ENCODE results near the gene MAP3K5. TPM values are rescaled to one million over a fixed set of nuclear protein-coding genes. Genes with fewer than 3 reads are reported as not detected.

The MAP3K5 gene
- total RNA-seq, 1 donor from 2014 or later: 1.6 TPM

DNA sequence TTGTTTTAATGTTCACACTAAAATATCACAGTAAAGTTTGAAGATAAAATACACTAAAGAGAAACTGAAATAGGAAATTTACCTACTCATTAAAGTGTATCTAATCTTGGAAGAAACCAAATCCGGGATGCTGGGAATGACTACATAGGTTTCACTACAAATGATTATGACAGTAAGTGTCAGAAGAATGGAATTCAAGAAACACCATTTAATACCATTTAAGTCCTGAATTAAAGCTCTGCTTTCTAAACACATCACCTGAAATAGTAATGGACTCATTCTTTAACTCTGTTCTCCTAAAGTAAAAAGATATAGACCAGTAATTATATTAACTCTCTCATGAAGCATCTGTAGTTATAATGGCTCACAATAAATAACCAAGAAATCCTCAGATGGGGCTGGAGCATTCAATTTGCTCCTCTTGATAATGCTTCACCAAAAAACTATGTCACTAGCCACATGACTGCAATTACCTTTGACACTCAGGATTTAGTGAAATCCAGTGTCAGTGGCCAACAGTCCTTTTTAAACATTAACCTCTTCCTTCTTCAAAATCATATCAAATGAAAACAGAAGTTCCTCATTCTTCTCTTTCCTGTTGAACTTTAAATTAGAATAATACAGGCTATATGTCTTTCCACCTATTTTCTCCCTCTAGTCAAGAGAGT, 283.4 kb downstream of the MAP3K5 start:
- no peak for DNase-seq (ENCODE audit: extremely low spot score, unreplicated experiment)
- Mint-ChIP-seq H3K4me3 (ENCODE audit: unreplicated experiment) (no peak overlapping the region), H3K9me3 (ENCODE audit: unreplicated experiment) (no peaks in the 10 kb centered on the region), H3K4me1 (ENCODE audit: unreplicated experiment) (no peaks in the 10 kb centered on the region), H3K27ac (ENCODE audit: unreplicated experiment) (no peak overlapping the region), H3K36me3 (ENCODE audit: unreplicated experiment) (no peaks in the 10 kb centered on the region), H3K27me3 (ENCODE audit: unreplicated experiment) (peaks cover 26% of the 10 kb centered on the region)
- TF ChIP-seq, protein P1, sequence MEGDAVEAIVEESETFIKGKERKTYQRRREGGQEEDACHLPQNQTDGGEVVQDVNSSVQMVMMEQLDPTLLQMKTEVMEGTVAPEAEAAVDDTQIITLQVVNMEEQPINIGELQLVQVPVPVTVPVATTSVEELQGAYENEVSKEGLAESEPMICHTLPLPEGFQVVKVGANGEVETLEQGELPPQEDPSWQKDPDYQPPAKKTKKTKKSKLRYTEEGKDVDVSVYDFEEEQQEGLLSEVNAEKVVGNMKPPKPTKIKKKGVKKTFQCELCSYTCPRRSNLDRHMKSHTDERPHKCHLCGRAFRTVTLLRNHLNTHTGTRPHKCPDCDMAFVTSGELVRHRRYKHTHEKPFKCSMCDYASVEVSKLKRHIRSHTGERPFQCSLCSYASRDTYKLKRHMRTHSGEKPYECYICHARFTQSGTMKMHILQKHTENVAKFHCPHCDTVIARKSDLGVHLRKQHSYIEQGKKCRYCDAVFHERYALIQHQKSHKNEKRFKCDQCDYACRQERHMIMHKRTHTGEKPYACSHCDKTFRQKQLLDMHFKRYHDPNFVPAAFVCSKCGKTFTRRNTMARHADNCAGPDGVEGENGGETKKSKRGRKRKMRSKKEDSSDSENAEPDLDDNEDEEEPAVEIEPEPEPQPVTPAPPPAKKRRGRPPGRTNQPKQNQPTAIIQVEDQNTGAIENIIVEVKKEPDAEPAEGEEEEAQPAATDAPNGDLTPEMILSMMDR (IDR thresholded peaks at IDR 0.05): no peak

Other genes starting within 250 kb of the MAP3K5 start
- 0.38 and 0.68 TPM in 2 replicates for gene MAP7, start 242.1 kb downstream of the MAP3K5 start, total RNA-seq
- gene PEX7, start 30.1 kb upstream of the MAP3K5 start, total RNA-seq: 5.2 and 6.3 TPM in 2 replicates
- not detected in 2 replicates for gene SLC35D3, start 129.8 kb upstream of the MAP3K5 start, total RNA-seq

Data from osteocyte (in vitro differentiated cells).